Anterior cingulate cortex (tissue), 58 donors: ENCODE measurements around the gene B4GALT3.
A peak's percentile ranks its signal among the peaks of the same experiment; 100 is the strongest.

Experiments used
- DNase-seq, 58 donors: peaks; one replicate each; lab custom pipeline; 2025; lab: John Stamatoyannopoulos, UW

The B4GALT3 gene

DNA sequence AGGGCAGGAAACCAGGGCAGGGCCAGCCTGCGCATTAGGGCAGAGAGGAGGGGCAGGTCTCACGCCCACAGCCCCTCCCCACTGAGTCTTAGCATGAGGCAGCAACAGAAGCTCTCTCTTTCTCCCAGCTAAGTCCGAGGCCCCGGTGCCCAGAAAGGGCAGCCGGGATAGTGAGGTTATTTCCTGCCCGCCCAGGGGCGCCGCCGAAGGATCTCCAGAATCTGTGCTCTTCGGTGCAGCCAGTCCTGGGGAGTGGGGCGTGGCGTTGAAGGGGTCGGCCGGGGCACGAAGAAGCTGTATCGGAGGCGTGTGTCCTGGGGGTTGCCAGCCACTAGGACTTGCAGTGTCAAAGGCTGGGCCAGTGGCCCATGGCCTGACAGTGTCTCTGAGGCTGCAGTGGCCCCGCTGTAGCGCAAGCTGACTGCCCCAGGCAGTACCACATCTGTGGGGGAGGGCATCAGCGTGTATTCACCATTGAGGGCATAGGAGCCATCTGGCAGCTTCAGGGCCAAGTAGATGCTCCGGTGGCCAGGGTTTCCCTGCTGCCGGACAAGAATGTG is 13.7 kb upstream of the B4GALT3 start:
- peak in 22 of 58 donors; percentile 16 to 69 (median 32) for DNase-seq

- no peak for DNase-seq
Measured at GRCh38 chr1:161189036-161189435, 11.7 kb upstream of the B4GALT3 start.

DNA sequence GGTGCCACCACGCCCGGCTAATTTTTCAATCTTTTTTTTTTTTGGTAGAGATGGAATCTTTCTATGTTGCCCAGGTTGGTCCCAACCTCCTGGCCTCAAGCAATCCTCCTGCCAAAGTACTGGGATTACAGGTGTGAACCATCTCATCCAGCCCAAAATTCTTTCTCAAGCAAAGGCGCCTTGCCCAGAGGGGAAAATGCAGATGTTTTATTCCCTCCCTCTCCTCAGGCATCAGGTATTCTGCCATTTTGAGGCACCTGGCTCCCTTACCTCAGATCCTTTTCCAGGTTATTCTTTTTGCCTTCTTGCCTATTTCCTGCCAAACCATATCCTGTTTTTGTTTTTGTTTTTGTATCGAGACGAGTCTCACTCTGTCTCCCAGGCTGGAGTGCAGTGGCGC is 11.1 kb upstream of the B4GALT3 start:
- no peak for DNase-seq

DNA sequence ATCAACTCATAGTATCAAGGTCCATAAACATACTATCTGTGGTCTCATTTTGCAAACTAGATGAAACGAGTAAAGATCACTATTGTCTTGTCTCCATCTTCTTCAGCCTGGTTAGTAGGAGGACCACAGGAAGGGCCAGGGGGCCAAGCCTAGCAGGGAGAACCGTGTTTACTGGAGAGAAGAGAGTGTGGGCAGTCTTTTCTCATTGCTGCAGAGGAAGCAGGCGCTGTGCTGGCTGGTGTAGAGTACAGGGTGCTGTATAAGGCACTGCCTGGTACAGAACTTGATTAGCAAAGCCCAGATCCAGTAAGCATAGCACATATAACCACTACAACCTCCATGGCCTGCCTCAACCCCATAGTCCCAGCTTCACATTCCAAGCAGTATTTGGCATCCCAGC is 10.0 kb upstream of the B4GALT3 start:
- peak in 1 of 58 donors; percentile 25 for DNase-seq

- peak in 1 of 58 donors; percentile 40 for DNase-seq
Measured at GRCh38 chr1:161185732-161186311, 8.5 kb upstream of the B4GALT3 start.

GRCh38 chr1:161185282-161185682 is 8.0 kb upstream of the B4GALT3 start:
- peak in 53 of 58 donors; percentile 5 to 83 (median 57) for DNase-seq

DNA sequence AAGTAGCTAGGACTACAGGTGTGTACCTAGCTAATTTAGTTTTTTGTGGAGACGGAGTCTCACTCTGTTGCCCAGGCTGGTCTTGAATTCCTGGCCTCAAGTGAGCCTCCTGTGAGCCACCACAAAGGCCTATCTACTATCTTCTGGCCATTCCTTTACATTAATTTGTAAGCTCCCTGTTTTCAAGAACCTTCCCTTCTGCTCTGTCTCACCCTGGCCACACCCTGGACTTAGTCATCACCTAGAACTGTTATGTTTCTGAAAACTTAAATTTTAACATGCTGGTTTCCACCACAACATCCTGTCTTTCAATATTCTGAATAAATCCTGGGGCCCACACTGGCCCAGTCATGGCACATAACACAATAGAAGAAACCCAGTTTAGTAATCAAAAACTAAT is 4.9 kb upstream of the B4GALT3 start:
- no peak for DNase-seq

DNA sequence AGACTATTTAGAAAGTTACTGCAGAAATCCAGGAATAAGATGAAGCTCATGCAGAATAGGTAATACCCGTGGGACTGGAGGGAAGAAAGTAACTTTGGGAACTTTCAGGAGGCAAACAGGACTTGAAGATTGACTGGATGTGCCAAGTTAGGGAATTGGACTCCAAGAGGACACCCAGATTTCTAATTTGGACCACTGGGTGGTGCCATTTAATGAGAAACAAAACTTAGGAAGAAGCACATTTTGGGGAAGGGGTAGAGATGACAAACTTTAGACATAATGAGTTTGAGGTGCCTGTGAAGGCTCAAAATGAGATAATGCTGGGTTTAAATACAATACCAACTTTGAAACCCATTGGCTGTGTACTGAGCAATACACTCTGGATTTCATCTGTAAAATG is 3.3 kb upstream of the B4GALT3 start:
- DNase-seq = no peak

GRCh38 chr1:161179698-161180097 is 2.4 kb upstream of the B4GALT3 start:
- DNase-seq = no peak

GRCh38 chr1:161177936-161178244 is 583 bp upstream of the B4GALT3 start:
- no peak for DNase-seq

- peak in 1 of 58 donors; percentile 44 for DNase-seq
Measured at GRCh38 chr1:161176468-161177111, 717 bp downstream of the B4GALT3 start.

GRCh38 chr1:161175771-161176453 is 1.4 kb downstream of the B4GALT3 start:
- no peak for DNase-seq

DNA sequence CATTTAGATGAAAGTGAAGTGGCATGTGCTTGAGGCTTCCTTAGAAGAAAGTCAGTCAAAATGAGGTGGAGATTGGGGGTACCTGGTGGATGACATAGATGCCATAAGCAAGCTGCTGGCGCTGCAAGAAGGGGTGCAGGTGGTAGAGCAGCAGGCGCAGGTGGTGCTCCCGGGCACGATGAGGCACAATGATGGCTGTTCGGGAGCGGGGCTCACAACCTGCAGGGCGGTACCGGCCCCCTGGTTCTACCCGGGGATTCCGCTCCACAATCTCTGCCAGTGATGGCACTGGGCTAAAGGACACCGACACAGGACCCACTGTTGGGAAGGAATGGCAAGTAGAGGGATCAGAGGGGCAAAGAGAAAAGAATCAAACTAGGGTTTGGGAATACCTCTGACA is 2.4 kb downstream of the B4GALT3 start:
- DNase-seq = no peak

- DNase-seq = no peak
Measured at GRCh38 chr1:161173711-161174110, 3.6 kb downstream of the B4GALT3 start.

DNA sequence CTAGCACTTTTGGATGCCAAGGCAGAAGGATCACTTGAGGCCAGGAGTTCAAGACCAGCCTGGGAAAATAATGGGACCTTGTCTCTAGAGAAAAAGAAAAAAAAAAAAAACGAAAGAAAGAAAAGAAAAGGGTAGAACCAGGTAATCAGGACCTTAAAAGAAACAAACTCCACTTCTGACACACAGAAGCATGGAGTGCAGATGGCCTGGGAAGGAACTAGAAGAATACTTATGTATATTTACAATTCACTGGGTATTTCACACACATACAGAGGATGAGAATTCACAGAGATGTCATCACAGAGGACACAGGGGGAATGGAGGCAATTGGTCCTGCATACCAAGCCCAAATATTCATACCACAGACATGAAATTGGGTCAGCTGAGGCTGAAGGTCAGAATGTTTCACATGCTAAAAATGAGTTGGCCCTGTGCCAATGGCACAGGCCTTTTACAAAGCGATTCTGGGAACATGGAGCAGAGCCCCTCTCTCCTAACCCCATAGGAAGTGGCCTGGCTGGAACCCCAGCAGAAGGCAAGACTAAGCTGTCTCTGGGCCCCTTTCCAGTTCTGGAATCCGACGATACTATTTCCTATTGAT is 4.4 kb downstream of the B4GALT3 start:
- no peak for DNase-seq

DNA sequence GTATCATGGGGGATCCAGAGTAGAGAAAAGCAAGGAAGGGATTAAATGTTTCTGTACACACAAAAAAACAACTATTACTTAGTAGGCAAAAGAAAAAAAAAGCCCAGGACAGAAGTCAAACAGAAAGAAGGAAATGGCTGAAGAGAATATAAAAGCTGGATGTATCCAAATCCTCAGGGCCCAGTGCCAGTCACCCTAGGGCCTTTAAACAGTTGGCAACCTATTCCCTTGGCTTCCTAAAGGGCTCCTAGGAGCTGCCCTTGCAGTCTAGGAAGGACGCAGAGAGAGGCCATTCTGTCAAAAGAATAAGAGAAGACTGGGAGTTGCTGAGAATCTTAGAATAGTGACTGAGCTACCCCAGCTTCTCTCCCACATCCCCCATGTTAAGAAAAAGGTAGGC is 5.0 kb downstream of the B4GALT3 start:
- no peak for DNase-seq

- no peak for DNase-seq
Measured at GRCh38 chr1:161171696-161172095, 5.6 kb downstream of the B4GALT3 start.

GRCh38 chr1:161171191-161171590 is 6.1 kb downstream of the B4GALT3 start:
- DNase-seq = no peak

DNA sequence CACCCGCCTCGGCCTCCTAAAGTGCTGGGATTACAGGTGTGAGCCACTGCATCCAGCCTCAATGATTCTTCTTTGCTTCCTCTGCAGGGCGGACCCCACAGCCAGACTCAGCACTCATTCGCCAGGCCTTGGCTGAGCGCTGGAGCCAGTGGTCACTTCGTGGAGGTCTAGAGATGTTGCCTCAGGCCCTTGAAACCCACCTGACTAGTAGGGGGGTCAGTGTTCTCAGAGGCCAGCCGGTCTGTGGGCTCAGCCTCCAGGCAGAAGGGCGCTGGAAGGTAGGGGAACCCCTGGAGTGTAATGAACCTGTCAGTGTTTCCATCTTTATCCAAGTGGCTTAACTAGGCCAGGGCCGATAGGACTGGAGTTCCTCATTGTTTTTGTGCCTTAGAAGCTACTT is 8.4 kb downstream of the B4GALT3 start:
- no peak for DNase-seq

- DNase-seq = peak in 2 of 58 donors; percentile 36 to 55
Measured at GRCh38 chr1:161166669-161167548, 10.4 kb downstream of the B4GALT3 start.
